ENCODE results near the gene SEPHS2.
"Not testable (repeated sequence)": the region's sequence is repeated elsewhere in the genome, so short reads cannot be mapped to it uniquely, and the experiment has no call there.

Gene SEPHS2

GRCh38 chr16:30470170-30470512 lies 24.5 kb upstream of the SEPHS2 start:
- H3K9me3 ChIP-seq (ENCODE audit: control insufficient read depth in 2 of 2, low read length in 2 of 2), result no peaks in the 10 kb centered on the region
- H3K4me1 ChIP-seq (ENCODE audit: control insufficient read depth in 2 of 2, insufficient read depth in 2 of 2, low read length in 2 of 2), result no peaks in the 10 kb centered on the region
- H3K27me3 ChIP-seq (ENCODE audit: control insufficient read depth in 2 of 2, insufficient read depth in 2 of 2, low read length in 2 of 2), result no peaks in the 10 kb centered on the region
- no peaks in the 10 kb centered on the region for H3K36me3 ChIP-seq (ENCODE audit: control insufficient read depth in 2 of 2, insufficient read depth in 2 of 2, low read length in 2 of 2)
- H3K4me3 ChIP-seq (ENCODE audit: low read length in 2 of 2), result no peak overlapping the region
- no peak overlapping the region for H3K9ac ChIP-seq (ENCODE audit: low read depth in 1 of 2, low read length in 2 of 2)
- H3K27ac ChIP-seq (ENCODE audit: low read depth in 2 of 2, low read length in 2 of 2), result peak overlapping the region in 1 of 2 donors; percentile 74

- Histone ChIP-seq H3K36me3 (ENCODE audit: control insufficient read depth in 2 of 2, insufficient read depth in 2 of 2, low read length in 2 of 2) (no peaks in the 10 kb centered on the region), H3K4me1 (ENCODE audit: control insufficient read depth in 2 of 2, insufficient read depth in 2 of 2, low read length in 2 of 2) (peaks cover under 1 to 3% of the 10 kb centered on the region in 2 donors), H3K27me3 (ENCODE audit: control insufficient read depth in 2 of 2, insufficient read depth in 2 of 2, low read length in 2 of 2) (no peaks in the 10 kb centered on the region), H3K27ac (ENCODE audit: low read depth in 2 of 2, low read length in 2 of 2) (no peak overlapping the region), H3K9ac (ENCODE audit: low read depth in 1 of 2, low read length in 2 of 2) (no peak overlapping the region), H3K9me3 (ENCODE audit: control insufficient read depth in 2 of 2, low read length in 2 of 2) (no peaks in the 10 kb centered on the region), H3K4me3 (ENCODE audit: low read length in 2 of 2) (no peak overlapping the region)
Measured at GRCh38 chr16:30464078-30464477, 18.4 kb upstream of the SEPHS2 start.

GRCh38 chr16:30461426-30461825 lies 15.8 kb upstream of the SEPHS2 start:
- not testable (repeated sequence) for H3K27me3 ChIP-seq (ENCODE audit: control insufficient read depth in 2 of 2, insufficient read depth in 2 of 2, low read length in 2 of 2); H3K27ac ChIP-seq (ENCODE audit: low read depth in 2 of 2, low read length in 2 of 2); H3K9ac ChIP-seq (ENCODE audit: low read depth in 1 of 2, low read length in 2 of 2); H3K9me3 ChIP-seq (ENCODE audit: control insufficient read depth in 2 of 2, low read length in 2 of 2); H3K36me3 ChIP-seq (ENCODE audit: control insufficient read depth in 2 of 2, insufficient read depth in 2 of 2, low read length in 2 of 2); H3K4me1 ChIP-seq (ENCODE audit: control insufficient read depth in 2 of 2, insufficient read depth in 2 of 2, low read length in 2 of 2); H3K4me3 ChIP-seq (ENCODE audit: low read length in 2 of 2)

- Histone ChIP-seq H3K4me3 (ENCODE audit: low read length in 2 of 2) (no peak overlapping the region), H3K4me1 (ENCODE audit: control insufficient read depth in 2 of 2, insufficient read depth in 2 of 2, low read length in 2 of 2) (peaks cover 5 to 7% of the 10 kb centered on the region in 2 donors), H3K9me3 (ENCODE audit: control insufficient read depth in 2 of 2, low read length in 2 of 2) (no peaks in the 10 kb centered on the region), H3K36me3 (ENCODE audit: control insufficient read depth in 2 of 2, insufficient read depth in 2 of 2, low read length in 2 of 2) (no peaks in the 10 kb centered on the region), H3K9ac (ENCODE audit: low read depth in 1 of 2, low read length in 2 of 2) (peak overlapping the region in 1 of 2 donors; percentile 24), H3K27ac (ENCODE audit: low read depth in 2 of 2, low read length in 2 of 2) (peak overlapping the region in 1 of 2 donors; percentile 71), H3K27me3 (ENCODE audit: control insufficient read depth in 2 of 2, insufficient read depth in 2 of 2, low read length in 2 of 2) (no peaks in the 10 kb centered on the region)
Measured at GRCh38 chr16:30459456-30459855, 13.8 kb upstream of the SEPHS2 start.

- H3K4me1 ChIP-seq (ENCODE audit: control insufficient read depth in 2 of 2, insufficient read depth in 2 of 2, low read length in 2 of 2), result peaks cover 5 to 9% of the 10 kb centered on the region in 2 donors
- no peaks in the 10 kb centered on the region for H3K27me3 ChIP-seq (ENCODE audit: control insufficient read depth in 2 of 2, insufficient read depth in 2 of 2, low read length in 2 of 2)
- H3K36me3 ChIP-seq (ENCODE audit: control insufficient read depth in 2 of 2, insufficient read depth in 2 of 2, low read length in 2 of 2), result no peaks in the 10 kb centered on the region
- no peaks in the 10 kb centered on the region for H3K9me3 ChIP-seq (ENCODE audit: control insufficient read depth in 2 of 2, low read length in 2 of 2)
- H3K27ac ChIP-seq (ENCODE audit: low read depth in 2 of 2, low read length in 2 of 2), result peak overlapping the region; percentile 2 to 71
- peak overlapping the region in 1 of 2 donors; percentile 41 for H3K9ac ChIP-seq (ENCODE audit: low read depth in 1 of 2, low read length in 2 of 2)
- H3K4me3 ChIP-seq (ENCODE audit: low read length in 2 of 2), result peak overlapping the region in 1 of 2 donors; percentile 37
Measured at GRCh38 chr16:30458561-30459394, 13.1 kb upstream of the SEPHS2 start.

- no peaks in the 10 kb centered on the region for H3K27me3 ChIP-seq (ENCODE audit: control insufficient read depth in 2 of 2, insufficient read depth in 2 of 2, low read length in 2 of 2)
Measured at GRCh38 chr16:30457743-30458560, 12.3 kb upstream of the SEPHS2 start.

GRCh38 chr16:30457256-30457655 lies 11.6 kb upstream of the SEPHS2 start:
- H3K9ac ChIP-seq (ENCODE audit: low read depth in 1 of 2, low read length in 2 of 2), result no peak overlapping the region
- no peaks in the 10 kb centered on the region for H3K27me3 ChIP-seq (ENCODE audit: control insufficient read depth in 2 of 2, insufficient read depth in 2 of 2, low read length in 2 of 2)
- no peak overlapping the region for H3K27ac ChIP-seq (ENCODE audit: low read depth in 2 of 2, low read length in 2 of 2)
- no peak overlapping the region for H3K4me3 ChIP-seq (ENCODE audit: low read length in 2 of 2)
- no peaks in the 10 kb centered on the region for H3K36me3 ChIP-seq (ENCODE audit: control insufficient read depth in 2 of 2, insufficient read depth in 2 of 2, low read length in 2 of 2)
- peaks cover 14 to 19% of the 10 kb centered on the region in 2 donors for H3K4me1 ChIP-seq (ENCODE audit: control insufficient read depth in 2 of 2, insufficient read depth in 2 of 2, low read length in 2 of 2)
- H3K9me3 ChIP-seq (ENCODE audit: control insufficient read depth in 2 of 2, low read length in 2 of 2), result no peaks in the 10 kb centered on the region

More at GRCh38 chr16:30457743-30458560, 12.3 kb upstream of the SEPHS2 start:
- Histone ChIP-seq H3K4me1 (ENCODE audit: control insufficient read depth in 2 of 2, insufficient read depth in 2 of 2, low read length in 2 of 2) (peaks cover 10 to 15% of the 10 kb centered on the region in 2 donors), H3K9me3 (ENCODE audit: control insufficient read depth in 2 of 2, low read length in 2 of 2) (no peaks in the 10 kb centered on the region), H3K9ac (ENCODE audit: low read depth in 1 of 2, low read length in 2 of 2) (no peak overlapping the region), H3K36me3 (ENCODE audit: control insufficient read depth in 2 of 2, insufficient read depth in 2 of 2, low read length in 2 of 2) (no peaks in the 10 kb centered on the region), H3K27ac (ENCODE audit: low read depth in 2 of 2, low read length in 2 of 2) (no peak overlapping the region), H3K4me3 (ENCODE audit: low read length in 2 of 2) (no peak overlapping the region)

GRCh38 chr16:30456302-30456701 lies 10.6 kb upstream of the SEPHS2 start:
- Histone ChIP-seq H3K4me1 (ENCODE audit: control insufficient read depth in 2 of 2, insufficient read depth in 2 of 2, low read length in 2 of 2) (peaks cover 14 to 19% of the 10 kb centered on the region in 2 donors), H3K9me3 (ENCODE audit: control insufficient read depth in 2 of 2, low read length in 2 of 2) (no peaks in the 10 kb centered on the region), H3K27ac (ENCODE audit: low read depth in 2 of 2, low read length in 2 of 2) (no peak overlapping the region), H3K9ac (ENCODE audit: low read depth in 1 of 2, low read length in 2 of 2) (no peak overlapping the region), H3K4me3 (ENCODE audit: low read length in 2 of 2) (no peak overlapping the region), H3K36me3 (ENCODE audit: control insufficient read depth in 2 of 2, insufficient read depth in 2 of 2, low read length in 2 of 2) (no peaks in the 10 kb centered on the region), H3K27me3 (ENCODE audit: control insufficient read depth in 2 of 2, insufficient read depth in 2 of 2, low read length in 2 of 2) (no peaks in the 10 kb centered on the region)

- Histone ChIP-seq H3K4me3 (ENCODE audit: low read length in 2 of 2) (peak overlapping the region in 1 of 2 donors; percentile 31), H3K4me1 (ENCODE audit: control insufficient read depth in 2 of 2, insufficient read depth in 2 of 2, low read length in 2 of 2) (peaks cover 11 to 22% of the 10 kb centered on the region in 2 donors), H3K27ac (ENCODE audit: low read depth in 2 of 2, low read length in 2 of 2) (peak overlapping the region in 1 of 2 donors; percentile 23), H3K9ac (ENCODE audit: low read depth in 1 of 2, low read length in 2 of 2) (peak overlapping the region in 1 of 2 donors; percentile 38)
- H3K36me3 ChIP-seq (ENCODE audit: control insufficient read depth in 2 of 2, insufficient read depth in 2 of 2, low read length in 2 of 2); H3K9me3 ChIP-seq (ENCODE audit: control insufficient read depth in 2 of 2, low read length in 2 of 2); H3K27me3 ChIP-seq (ENCODE audit: control insufficient read depth in 2 of 2, insufficient read depth in 2 of 2, low read length in 2 of 2): not testable (repeated sequence)
Measured at GRCh38 chr16:30452709-30453580, 7.3 kb upstream of the SEPHS2 start.
